Right cardiac atrium (tissue), 5 donors: ENCODE results near the gene IMPACT. TPM values are rescaled to one million over a fixed set of nuclear protein-coding genes. Genes with fewer than 3 reads are reported as not detected.

ENCODE experiments used
- ATAC-seq, 2 donors: fragments of 200-7000 bp; cut with Tn5 transposase; one replicate each; pipeline versions ENCODE4 v1.8.0 to v1.9.1; 2020; ENCODE audit warnings: moderate library complexity in 2 of 2, mild to moderate bottlenecking in 1 of 2
- DNase-seq, 3 donors: peaks; one replicate each; pipeline ENCODE4 v3.0.0-alpha.2; 2020
- H3K27ac ChIP-seq: one replicate; pipeline ENCODE4 v1.5.1; 2013; ENCODE audit warnings: mild to moderate bottlenecking, low read length, control low read depth, moderate library complexity
- H3K27me3 ChIP-seq: one replicate; pipeline ENCODE4 v1.6.1; 2013; ENCODE audit not compliant: control insufficient read depth, insufficient read depth
- H3K4me1 ChIP-seq: one replicate; pipeline ENCODE4 v1.6.1; 2013; ENCODE audit warnings: low read length; ENCODE audit not compliant: control insufficient read depth, insufficient read depth
- H3K4me3 ChIP-seq: one replicate; pipeline ENCODE4 v1.5.1; 2013; ENCODE audit warnings: low read length, control low read depth
- H3K9me3 ChIP-seq: one replicate; pipeline ENCODE4 v1.6.1; 2013; ENCODE audit warnings: low read length; ENCODE audit not compliant: control insufficient read depth
- WGBS: extraction: QIAGEN DNeasy Blood & Tissue Kit; methylation state at CpG from one replicate; pipeline ENCODE4 v1.1.7; 2013; 5-methylcytosine and 5-hydroxymethylcytosine counted together
- intact Hi-C, 4 donors: fragments of 100-400 bp; cut with DNase I; formaldehyde crosslinking; loops; one replicate each; pipeline versions ENCODE4 v1.11.0 to v1.14.0; 2022 to 2023
- polyA plus RNA-seq: library from polyadenylated mRNA; stranded (reverse); fragments of 200-250 nt; gene quantifications from one replicate; pipeline ENCODE4 v1.2.3, GENCODE V29; 2013
- total RNA-seq, 4 donors: library from RNA; stranded (reverse); fragmentation: NEBNext Ultra II Directional; extraction: Animal tissue kit (Norgen Biotek cat#: 25700); gene quantifications; one replicate each; pipeline ENCODE4 v1.2.1, GENCODE V29; 2021
- donor health status: healthy with polysubstance abuse.
- donor health status: DM: no; HTN: yes; CAD: no.
- donor health status: DM: no; HTN: no; CAD: no.
- donor health status: DM: no; HTN: yes; CAD: no; lungs with severe emphysema.
- donor health status: DM: yes; HTN: yes; CAD: no.

The IMPACT gene
- total and polyA plus RNA-seq, 5 donors = 11.9 to 29.8 (median 22.1) TPM

DNA sequence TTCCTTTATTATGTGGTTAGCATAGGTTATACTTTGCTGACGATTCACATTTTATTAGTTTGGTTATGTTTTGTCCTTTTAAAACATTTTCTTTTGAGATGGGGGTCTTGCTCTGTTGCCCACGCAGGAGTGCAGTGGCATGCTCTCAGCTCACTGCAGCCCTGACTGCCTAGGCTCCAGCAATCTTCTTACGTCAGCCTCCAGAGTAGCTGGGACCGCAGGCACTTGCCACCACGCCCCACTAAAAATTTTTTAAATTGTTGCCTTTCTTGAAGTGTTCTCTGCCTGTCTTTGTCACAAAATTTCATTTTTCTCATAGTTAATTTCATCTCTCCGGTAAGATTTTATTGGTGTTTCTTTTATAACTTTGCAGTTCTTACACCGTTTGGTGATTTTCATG lies 52.9 kb downstream of the IMPACT start:
- no peaks in the 10 kb centered on the region for H3K27me3 ChIP-seq
- H3K4me3 ChIP-seq = no peak overlapping the region
- intact Hi-C loops = no loop called here
- ATAC-seq (no peak), DNase-seq (no peak)
- H3K9me3 ChIP-seq = no peaks in the 10 kb centered on the region
- 83% methylated on average over 7 of the region's 7 CpGs for WGBS
- H3K4me1 ChIP-seq = no peaks in the 10 kb centered on the region
- H3K27ac ChIP-seq = no peak overlapping the region

DNA sequence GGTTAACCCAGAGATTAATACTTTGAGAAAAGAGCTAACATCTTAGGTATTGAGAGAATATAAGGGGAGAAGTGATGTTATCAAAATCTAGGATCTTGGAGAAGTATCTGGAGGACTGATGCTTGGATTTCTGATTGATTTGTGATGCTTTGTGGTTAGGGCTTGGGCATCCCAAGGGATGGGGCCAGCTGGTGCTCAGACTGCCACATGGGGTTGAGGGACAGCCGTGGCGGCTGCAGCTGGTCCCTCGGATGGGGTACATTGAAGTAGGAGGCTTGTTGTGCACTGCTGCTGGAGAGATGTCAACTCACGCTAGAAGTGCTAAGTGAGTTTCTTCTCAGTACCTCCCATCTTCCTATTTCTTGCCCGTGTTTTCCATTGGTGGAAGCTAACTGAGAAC lies 56.4 kb downstream of the IMPACT start:
- no peaks in the 10 kb centered on the region for H3K27me3 ChIP-seq
- 90% methylated on average over 5 of the region's 5 CpGs for WGBS
- DNase-seq (no peak), ATAC-seq (no peak)
- H3K27ac ChIP-seq = no peak overlapping the region
- no peaks in the 10 kb centered on the region for H3K4me1 ChIP-seq
- no peaks in the 10 kb centered on the region for H3K9me3 ChIP-seq
- H3K4me3 ChIP-seq = no peak overlapping the region
- intact Hi-C loops = loop anchor here in 2 of 4 donors (10.0 kb wide), 2 partner anchors 118 to 242 kb away; no protein-coding TSS in a partner anchor

DNA sequence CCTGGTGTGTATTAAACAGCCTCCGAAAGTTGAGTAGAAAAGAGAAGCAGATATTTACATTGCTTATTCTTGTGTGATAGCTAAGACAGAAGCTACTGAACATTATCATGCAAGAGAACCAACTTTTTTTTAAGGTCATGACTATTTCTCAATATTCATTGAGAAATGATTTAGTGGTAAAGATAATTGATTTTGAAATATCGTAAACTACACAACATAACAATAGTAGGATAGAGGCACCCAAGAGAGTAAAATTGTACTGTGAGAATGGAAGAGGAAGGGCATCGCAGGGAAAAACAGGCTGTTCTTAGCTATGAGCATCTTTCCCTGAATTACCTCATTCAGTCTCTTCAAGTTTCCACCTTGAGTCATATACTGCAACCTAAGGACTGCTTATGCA lies 59.2 kb downstream of the IMPACT start:
- Histone ChIP-seq H3K4me3 (no peak overlapping the region), H3K27me3 (no peaks in the 10 kb centered on the region), H3K9me3 (no peaks in the 10 kb centered on the region), H3K27ac (no peak overlapping the region), H3K4me1 (no peaks in the 10 kb centered on the region)
- intact Hi-C loops = loop anchor here (5.0 to 10.0 kb wide), 4 partner anchors 121 to 242 kb away; no protein-coding TSS in a partner anchor
- 89% methylated on average over 3 of the region's 3 CpGs for WGBS
- DNase-seq = no peak
- no peak for ATAC-seq

DNA sequence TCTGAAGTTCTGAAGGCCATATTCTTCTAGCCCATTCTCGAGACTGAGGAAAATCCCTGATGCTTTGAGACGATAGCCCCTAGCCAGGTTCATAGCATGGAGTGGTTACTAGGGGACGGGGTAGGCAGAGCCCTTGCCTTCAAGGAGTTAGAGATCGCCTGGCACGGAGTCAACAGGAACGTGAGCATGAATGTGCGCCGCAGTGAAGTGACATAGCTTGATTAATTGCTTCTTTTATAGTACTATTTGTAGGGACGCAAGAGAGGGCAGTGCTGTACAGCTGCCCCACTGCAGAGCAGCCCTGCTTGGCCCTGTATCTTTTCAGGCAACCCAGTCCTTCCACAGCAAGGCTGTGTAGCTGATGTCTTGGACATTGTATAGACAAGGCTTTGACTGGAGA lies 60.2 kb downstream of the IMPACT start:
- Histone ChIP-seq H3K27ac (no peak overlapping the region), H3K4me3 (no peak overlapping the region), H3K4me1 (no peaks in the 10 kb centered on the region), H3K27me3 (no peaks in the 10 kb centered on the region), H3K9me3 (no peaks in the 10 kb centered on the region)
- intact Hi-C loops = loop anchor here (5.0 to 10.0 kb wide), 4 partner anchors 122 to 241 kb away; no protein-coding TSS in a partner anchor
- DNase-seq = no peak
- WGBS = 59% methylated on average over 9 of the region's 9 CpGs
- ATAC-seq = no peak

DNA sequence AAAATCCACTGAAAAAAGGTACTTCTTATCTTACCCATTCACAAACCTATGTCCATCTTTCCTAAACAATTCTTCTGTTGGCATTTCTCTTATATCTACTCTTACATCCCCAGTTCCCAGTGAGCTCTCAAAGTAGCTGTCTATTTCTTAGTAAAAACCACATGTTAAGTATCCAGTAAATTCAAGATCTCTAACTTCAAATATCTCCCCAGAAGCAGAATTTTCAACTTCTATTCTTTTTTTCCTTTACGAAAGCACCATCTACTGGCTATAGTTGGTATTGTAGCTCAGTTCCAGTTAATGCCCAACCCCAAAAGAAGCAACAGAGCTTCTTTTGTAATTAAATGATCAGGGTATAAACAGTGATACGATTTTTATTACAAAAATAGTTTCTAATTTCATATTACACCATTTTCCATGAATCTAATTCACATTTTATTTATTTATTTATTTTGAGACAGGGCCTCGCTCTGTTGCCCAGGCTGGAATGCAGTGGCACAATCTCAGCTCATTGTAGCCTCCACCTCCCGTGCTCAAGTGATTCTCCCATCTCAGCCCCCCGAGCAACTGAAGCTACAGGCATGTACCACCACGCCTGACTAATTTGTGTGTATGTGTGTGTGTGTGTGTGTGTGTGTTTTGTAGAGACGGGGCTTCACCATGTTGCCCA lies 62.5 kb downstream of the IMPACT start:
- intact Hi-C loops = loop anchor here (2.0 to 10.0 kb wide), 5 partner anchors 124 to 238 kb away; no protein-coding TSS in a partner anchor
- 45% methylated on average over 7 of the region's 7 CpGs for WGBS
- DNase-seq (no peak), ATAC-seq (peak in 1 of 2 donors; percentile 45)
- no peak overlapping the region for H3K4me3 ChIP-seq
- no peaks in the 10 kb centered on the region for H3K4me1 ChIP-seq
- H3K27ac ChIP-seq = no peak overlapping the region
- H3K9me3 ChIP-seq = no peaks in the 10 kb centered on the region
- H3K27me3 ChIP-seq = no peaks in the 10 kb centered on the region

DNA sequence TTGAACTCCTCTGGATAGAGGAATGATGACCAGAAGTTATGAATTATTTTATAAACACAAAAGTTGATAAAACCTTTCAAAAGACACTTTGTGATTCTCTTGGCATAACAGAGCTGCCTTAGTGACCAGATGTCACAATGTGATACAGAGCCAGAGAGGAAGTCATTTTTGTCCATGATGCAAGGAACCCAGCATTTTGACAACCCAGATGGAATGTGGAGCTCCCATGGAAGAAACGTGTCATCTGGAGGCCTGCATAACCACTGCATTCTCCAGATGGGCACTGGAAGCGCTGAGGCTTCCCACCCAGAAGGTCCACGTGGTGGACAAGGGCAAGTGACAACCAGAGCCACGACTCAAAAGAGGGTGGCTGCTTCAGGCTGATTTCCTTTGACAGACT lies 64.1 kb downstream of the IMPACT start:
- Histone ChIP-seq H3K9me3 (no peaks in the 10 kb centered on the region), H3K4me3 (no peak overlapping the region), H3K4me1 (no peaks in the 10 kb centered on the region), H3K27me3 (no peaks in the 10 kb centered on the region), H3K27ac (no peak overlapping the region)
- WGBS = 36% methylated on average over 4 of the region's 4 CpGs
- ATAC-seq = no peak
- intact Hi-C loops = no loop called here
- DNase-seq = no peak

DNA sequence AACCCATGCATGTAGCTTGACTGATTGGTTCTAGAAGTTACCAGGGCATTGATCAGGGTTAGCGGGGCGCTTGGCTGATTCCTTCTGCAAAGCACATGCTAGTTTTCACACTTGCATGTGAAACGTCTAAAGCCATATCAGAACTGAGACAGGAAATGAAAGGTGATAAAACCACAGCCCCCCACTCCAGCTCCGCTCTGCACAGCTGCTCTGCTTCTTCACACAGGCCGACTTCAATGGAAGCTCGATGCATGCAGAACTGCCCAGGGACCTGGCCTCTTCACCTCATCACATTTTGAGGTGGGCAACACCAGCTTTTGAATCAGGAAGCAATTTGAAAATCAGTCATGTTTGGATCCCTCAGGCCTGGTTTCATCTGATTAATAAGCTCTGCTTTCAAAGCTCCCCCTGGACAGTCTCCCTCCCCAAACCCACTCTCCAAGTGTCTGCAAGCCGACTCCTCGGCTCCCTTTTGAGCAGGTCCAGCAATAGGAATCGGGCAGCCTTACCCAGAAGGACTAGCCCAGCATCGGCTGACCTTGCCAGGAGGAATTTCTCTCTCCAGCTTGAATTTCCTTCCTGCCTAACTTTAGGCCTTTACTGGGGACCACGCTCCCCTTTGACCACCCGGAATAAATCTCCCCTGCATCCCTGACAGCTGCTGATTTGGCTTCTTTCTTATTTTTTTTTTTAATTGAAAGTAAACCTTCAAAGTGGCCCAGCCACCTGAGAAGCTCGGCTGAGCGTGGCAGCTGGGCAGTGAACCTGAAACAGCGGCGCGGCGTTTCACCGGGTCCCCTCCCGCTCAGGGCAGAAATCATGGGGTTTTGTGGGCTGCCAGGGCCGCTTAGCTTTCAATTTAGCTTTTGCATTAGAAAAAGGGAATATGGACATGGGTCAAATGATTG lies 65.7 kb downstream of the IMPACT start:
- ATAC-seq = no peak
- DNase-seq = no peak
- 76% methylated on average over 21 of the region's 21 CpGs for WGBS

DNA sequence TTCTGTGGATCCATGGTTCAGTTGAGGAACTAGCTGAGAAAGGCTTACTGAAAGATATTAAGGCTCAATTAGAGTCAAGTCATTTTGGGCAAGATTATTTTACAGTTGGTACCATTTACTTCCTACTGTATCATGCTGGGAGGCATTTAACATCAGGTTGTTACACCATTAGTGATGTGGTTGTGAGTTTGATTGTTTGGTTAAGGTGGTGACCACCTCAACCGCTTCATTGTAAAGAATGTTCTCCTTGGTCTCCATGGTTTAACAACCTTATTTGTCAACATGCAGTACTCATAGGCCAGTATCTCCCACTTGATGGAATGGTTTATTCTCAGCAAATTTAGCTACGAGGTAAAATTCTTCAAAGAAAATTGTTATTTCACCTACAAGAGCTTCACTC lies 68.1 kb downstream of the IMPACT start:
- no peaks in the 10 kb centered on the region for H3K27me3 ChIP-seq
- H3K4me1 ChIP-seq = no peaks in the 10 kb centered on the region
- H3K4me3 ChIP-seq = no peak overlapping the region
- no peaks in the 10 kb centered on the region for H3K9me3 ChIP-seq
- 84% methylated on average over 2 of the region's 2 CpGs for WGBS
- intact Hi-C loops = no loop called here
- no peak for DNase-seq
- H3K27ac ChIP-seq = no peak overlapping the region
- ATAC-seq = no peak

More for the DNA sequence above, 65.7 kb downstream of the IMPACT start:
- Histone ChIP-seq H3K9me3 (no peaks in the 10 kb centered on the region), H3K27ac (no peak overlapping the region), H3K4me1 (no peaks in the 10 kb centered on the region), H3K27me3 (no peaks in the 10 kb centered on the region), H3K4me3 (no peak overlapping the region)
- intact Hi-C loops = no loop called here

DNA sequence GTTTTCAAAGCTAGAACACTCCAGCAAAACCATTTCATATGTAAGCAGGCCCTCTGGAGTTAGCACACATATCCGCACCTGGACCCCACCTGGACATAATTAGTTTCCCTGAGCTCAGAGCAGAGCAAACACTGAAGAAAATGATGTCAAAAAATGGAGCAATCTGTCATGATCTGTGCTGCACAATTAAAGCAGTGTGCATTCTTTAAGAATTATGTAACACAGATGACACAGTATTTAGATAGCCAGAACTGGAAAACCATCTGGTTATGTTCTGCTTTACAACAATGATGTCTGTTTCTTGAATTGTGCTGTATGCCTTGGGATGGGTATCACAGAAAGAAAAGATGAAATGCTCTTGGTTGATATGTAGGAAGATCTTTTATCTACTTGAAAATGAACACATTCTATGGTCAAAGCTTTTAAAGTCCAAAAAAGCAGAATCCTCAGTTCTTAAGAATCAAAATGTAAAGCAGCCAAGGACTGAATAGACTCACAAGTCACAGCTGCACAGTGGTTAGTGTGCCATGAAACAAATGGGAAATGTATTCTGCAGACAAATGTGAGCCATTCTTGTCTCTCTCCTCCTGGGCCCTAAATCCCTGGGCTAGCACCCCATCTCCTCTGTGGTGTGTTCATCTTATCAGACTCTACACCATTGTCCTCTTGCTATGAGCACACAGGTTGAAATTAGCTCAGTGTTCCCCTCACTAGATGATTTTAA lies 70.7 kb downstream of the IMPACT start:
- Histone ChIP-seq H3K27me3 (no peaks in the 10 kb centered on the region), H3K4me1 (no peaks in the 10 kb centered on the region), H3K4me3 (no peak overlapping the region), H3K27ac (no peak overlapping the region), H3K9me3 (no peaks in the 10 kb centered on the region)
- WGBS = 63% methylated on average over 1 of the region's 1 CpG
- ATAC-seq = no peak
- intact Hi-C loops = no loop called here
- no peak for DNase-seq

DNA sequence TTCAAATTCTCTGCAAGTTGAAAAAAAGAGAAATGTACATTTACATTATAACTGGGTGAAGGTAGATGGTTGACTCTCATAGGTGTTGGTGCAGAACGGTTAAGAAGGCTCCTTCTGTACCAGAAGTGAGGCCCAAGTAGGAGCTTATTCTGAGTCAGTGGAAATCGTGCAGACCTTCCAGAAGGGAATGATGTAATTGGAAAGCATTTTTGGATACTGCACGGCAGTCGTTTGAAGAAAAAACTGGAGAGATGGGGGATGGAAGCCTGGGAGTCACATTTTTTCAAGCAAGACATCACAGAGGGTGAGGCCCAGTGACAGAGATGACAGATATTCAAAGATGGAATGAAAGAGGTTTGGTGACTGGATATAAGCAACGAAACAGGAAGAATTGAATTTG lies 73.3 kb downstream of the IMPACT start:
- Histone ChIP-seq H3K9me3 (no peaks in the 10 kb centered on the region), H3K4me3 (no peak overlapping the region), H3K4me1 (no peaks in the 10 kb centered on the region), H3K27me3 (no peaks in the 10 kb centered on the region), H3K27ac (no peak overlapping the region)
- ATAC-seq = no peak
- whole genome bisulfite sequencing = 49% methylated on average over 5 of the region's 5 CpGs
- no peak for DNase-seq
- intact Hi-C loops = no loop called here

DNA sequence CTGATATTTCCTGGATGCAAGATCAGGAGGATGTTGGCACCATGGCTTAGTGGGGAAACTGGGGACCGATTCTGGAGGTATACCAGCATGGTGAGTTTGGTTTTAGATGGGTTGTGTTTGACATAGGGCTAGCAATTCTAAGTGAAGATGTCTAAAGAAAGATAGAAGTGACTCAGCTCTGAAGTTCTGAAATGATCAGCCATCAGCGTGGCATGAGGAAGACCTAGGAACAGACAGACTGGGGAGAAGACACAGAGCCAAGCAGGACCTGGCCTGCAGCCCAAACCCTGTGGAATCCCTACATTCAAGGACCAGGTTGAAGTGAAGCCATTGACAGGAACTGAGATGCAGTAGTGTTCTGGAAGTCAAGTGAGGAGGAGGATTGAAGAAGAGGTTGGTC lies 73.7 kb downstream of the IMPACT start:
- DNase-seq (no peak), ATAC-seq (no peak)
- Histone ChIP-seq H3K9me3 (no peaks in the 10 kb centered on the region), H3K4me1 (no peaks in the 10 kb centered on the region), H3K4me3 (no peak overlapping the region), H3K27me3 (no peaks in the 10 kb centered on the region), H3K27ac (no peak overlapping the region)
- intact Hi-C loops = no loop called here
- WGBS = 89% methylated on average over 2 of the region's 2 CpGs
